H1 (cell line): ENCODE results near the gene CHMP4A. TPM values are rescaled to one million over a fixed set of nuclear protein-coding genes. Genes with fewer than 3 reads are reported as not detected.

ENCODE experiments used
- CTCF ChIA-PET: fragments of 300-600 bp; sonication (Branson Sonifier 250); formaldehyde crosslinking; loops from one replicate; lab custom pipeline; 2021; ENCODE audit not compliant: partially characterized antibody; lab: Charles Lee
- POLR2A ChIA-PET: fragments of 300-600 bp; sonication (Branson Sonifier 250); formaldehyde crosslinking; loops from one replicate; lab custom pipeline; 2021; ENCODE audit warnings: inconsistent platforms; ENCODE audit not compliant: partially characterized antibody; lab: Charles Lee
- DNase-seq, 2 experiments: peaks; one replicate each; pipeline versions ENCODE4 v3.0.0 to v3.0.0-alpha.2; 2010 to 2022; ENCODE audit warnings: low spot score in 2 of 2, low read depth in 1 of 2, mixed read lengths in 1 of 2
- FAIRE-seq: peaks from 2 replicates; lab custom pipeline; 2011; peaks lifted over from hg19 to GRCh38; lab: Jason Lieb, UNC
- H2AFZ ChIP-seq: 2 replicates; pipeline ENCODE4 v1.8.1; 2012; ENCODE audit warnings: low read length, inconsistent platforms
- H2AK5ac ChIP-seq: 2 replicates; pipeline ENCODE4 v1.6.1; 2013; ENCODE audit warnings: low read depth, low read length
- H2BK120ac ChIP-seq: replicated peaks from 2 replicates; pipeline ENCODE3; 2013; ENCODE audit warnings: low read depth, low read length, inconsistent platforms
- H2BK12ac ChIP-seq: 2 replicates; pipeline ENCODE4 v1.6.1; 2013; ENCODE audit warnings: low read depth, low read length
- H2BK15ac ChIP-seq: 2 replicates; pipeline ENCODE4 v1.6.1; 2013; ENCODE audit warnings: low read length
- H2BK20ac ChIP-seq: 2 replicates; pipeline ENCODE4 v1.6.1; 2013; ENCODE audit warnings: low read length
- H2BK5ac ChIP-seq: 2 replicates; pipeline ENCODE4 v1.6.1; 2013; ENCODE audit warnings: low read depth, low read length
- H3K14ac ChIP-seq: 2 replicates; pipeline ENCODE4 v1.6.1; 2013; ENCODE audit warnings: inconsistent platforms; ENCODE audit not compliant: insufficient read length
- H3K18ac ChIP-seq: 2 replicates; pipeline ENCODE4 v1.6.1; 2013; ENCODE audit warnings: low read length; ENCODE audit errors: extremely low read depth
- H3K23ac ChIP-seq: 2 replicates; pipeline ENCODE4 v1.6.1; 2013; ENCODE audit warnings: inconsistent platforms; ENCODE audit not compliant: insufficient read length
- H3K23me2 ChIP-seq: 2 replicates; pipeline ENCODE4 v1.6.1; 2013; ENCODE audit warnings: low read depth, low read length
- H3K27ac ChIP-seq: 2 replicates; pipeline ENCODE4 v1.6.1; 2011; ENCODE audit warnings: low read depth, low read length, inconsistent platforms
- H3K27me3 ChIP-seq, 4 experiments: replicated peaks in 1 of 4; 1 replicate in 1 of 4; 2 replicates in 3 of 4; pipeline versions ENCODE4 v1.6.1 to v1.8.1; 2011 to 2013; ENCODE audit warnings: low read length in 3 of 4, mild to moderate bottlenecking in 3 of 4, inconsistent platforms in 2 of 4, mixed read lengths in 2 of 4, moderate library complexity in 1 of 4; ENCODE audit not compliant: control insufficient read depth in 3 of 4, insufficient read depth in 3 of 4; ENCODE audit errors: extremely low read depth in 1 of 4
- H3K36me3 ChIP-seq, 4 experiments: 2 replicates each; pipeline versions ENCODE4 v1.6.1 to v1.8.1; 2011 to 2013; ENCODE audit warnings: mild to moderate bottlenecking in 4 of 4, low read length in 3 of 4, moderate library complexity in 2 of 4, control low read depth in 1 of 4, inconsistent platforms in 1 of 4; ENCODE audit not compliant: insufficient read depth in 4 of 4, control insufficient read depth in 2 of 4
- H3K4ac ChIP-seq: replicated peaks from 2 replicates; pipeline ENCODE3; 2013; ENCODE audit warnings: low read length, low read depth, mixed read lengths, inconsistent platforms; ENCODE audit not compliant: insufficient read length
- H3K4me1 ChIP-seq, 4 experiments: replicated peaks in 1 of 4; 1 replicate in 1 of 4; 2 replicates in 3 of 4; pipeline versions ENCODE4 v1.6.1 to v1.8.1; 2011 to 2013; ENCODE audit warnings: low read length in 3 of 4, inconsistent platforms in 2 of 4, mixed read lengths in 1 of 4; ENCODE audit not compliant: insufficient read depth in 4 of 4, control insufficient read depth in 3 of 4
- H3K4me2 ChIP-seq, 2 experiments: 2 replicates each; pipeline versions ENCODE4 v1.6.1 to v1.8.1; 2011 to 2013; ENCODE audit warnings: low read depth in 2 of 2, low read length in 2 of 2, control low read depth in 1 of 2, inconsistent platforms in 1 of 2, mild to moderate bottlenecking in 1 of 2; ENCODE audit not compliant: insufficient read depth in 1 of 2
- H3K4me3 ChIP-seq, 4 experiments: fragments of 200-600, 300-600 bp in 1 of 4; sonication (generic), shearing (Covaris generic), sonication (Bioruptor Twin) in 1 of 4; 2 replicates each; pipeline versions ENCODE4 v1.5.1 to v1.8.1; 2011 to 2016; ENCODE audit warnings: low read length in 4 of 4, low read depth in 3 of 4, control low read depth in 2 of 4, inconsistent platforms in 2 of 4, mild to moderate bottlenecking in 2 of 4, mixed read lengths in 1 of 4, moderate library complexity in 1 of 4; ENCODE audit not compliant: insufficient read depth in 2 of 4; ENCODE audit errors: extremely low read depth in 1 of 4
- H3K56ac ChIP-seq: replicated peaks from 2 replicates; pipeline ENCODE3; 2013; ENCODE audit warnings: low read depth, mild to moderate bottlenecking, mixed read lengths, low read length, inconsistent platforms; ENCODE audit not compliant: insufficient read length
- H3K79me1 ChIP-seq: 2 replicates; pipeline ENCODE4 v1.6.1; 2013; ENCODE audit warnings: low read depth, low read length, control low read depth
- H3K79me2 ChIP-seq, 2 experiments: 2 replicates each; pipeline versions ENCODE4 v1.6.1 to v1.8.1; 2012 to 2013; ENCODE audit warnings: low read length in 2 of 2, mild to moderate bottlenecking in 2 of 2, inconsistent platforms in 1 of 2; ENCODE audit not compliant: insufficient read depth in 2 of 2, control insufficient read depth in 1 of 2
- H3K9ac ChIP-seq, 4 experiments: replicated peaks in 1 of 4; 1 replicate in 1 of 4; 2 replicates in 3 of 4; pipeline versions ENCODE4 v1.6.1 to v1.8.1; 2011 to 2013; ENCODE audit warnings: low read depth in 3 of 4, low read length in 3 of 4, control low read depth in 2 of 4, mild to moderate bottlenecking in 2 of 4, moderate library complexity in 2 of 4, inconsistent platforms in 1 of 4; ENCODE audit errors: extremely low read depth in 1 of 4
- H3K9me3 ChIP-seq, 2 experiments: 2 replicates each; pipeline versions ENCODE4 v1.6.1 to v1.8.1; 2012 to 2013; ENCODE audit warnings: mild to moderate bottlenecking in 2 of 2, moderate library complexity in 2 of 2, control low read depth in 1 of 2, inconsistent platforms in 1 of 2, low read depth in 1 of 2, low read length in 1 of 2, mixed read lengths in 1 of 2; ENCODE audit not compliant: insufficient read depth in 2 of 2
- H4K20me1 ChIP-seq, 2 experiments: replicated peaks in 1 of 2; 2 replicates each; pipeline versions ENCODE3 to v1.8.1; 2011 to 2013; ENCODE audit warnings: inconsistent platforms in 2 of 2, low read length in 2 of 2, mild to moderate bottlenecking in 1 of 2; ENCODE audit not compliant: insufficient read depth in 2 of 2, control insufficient read depth in 1 of 2
- H4K5ac ChIP-seq: 2 replicates; pipeline ENCODE4 v1.6.1; 2013; ENCODE audit warnings: low read length, low read depth, mixed read lengths, inconsistent platforms; ENCODE audit not compliant: insufficient read length
- H4K8ac ChIP-seq: 2 replicates; pipeline ENCODE4 v1.8.0; 2013; ENCODE audit warnings: mild to moderate bottlenecking, moderate library complexity, low read length, inconsistent platforms; ENCODE audit not compliant: insufficient read depth; ENCODE audit errors: extremely low read depth
- H4K91ac ChIP-seq: replicated peaks from 2 replicates; pipeline ENCODE3; 2013; ENCODE audit warnings: low read length, mixed read lengths, inconsistent platforms; ENCODE audit not compliant: insufficient read length
- BCL11A ChIP-seq, 2 experiments: IDR thresholded peaks; one replicate each; pipeline ENCODE4 v1.6.1; 2011; ENCODE audit warnings: low read depth in 2 of 2, low read length in 2 of 2, mild to moderate bottlenecking in 2 of 2
- BRCA1 ChIP-seq: IDR thresholded peaks from 2 replicates; pipeline ENCODE4 v1.6.1; 2012; ENCODE audit warnings: low read depth, low read length, improper control_type of control experiment
- EZH2 ChIP-seq: fragments of 200-600 bp; sonication (generic); IDR thresholded peaks from 2 replicates; pipeline ENCODE4 v1.7.1; 2012; ENCODE audit warnings: low read depth, mild to moderate bottlenecking, moderate library complexity, low read length, inconsistent platforms; ENCODE audit not compliant: severe bottlenecking
- POLR2AphosphoS5 ChIP-seq: IDR thresholded peaks from 2 replicates; pipeline ENCODE4 v1.6.1; 2011; ENCODE audit warnings: low read depth, low read length
- RBBP5 ChIP-seq: IDR thresholded peaks from 2 replicates; pipeline ENCODE4 v1.7.1; 2012; ENCODE audit warnings: low read depth, mild to moderate bottlenecking, inconsistent platforms, low read length, moderate library complexity, borderline replicate concordance
- TAF7 ChIP-seq: optimal IDR thresholded peaks from 2 replicates; pipeline ENCODE3; 2011; ENCODE audit warnings: low read depth, mild to moderate bottlenecking, inconsistent platforms, low read length, moderate library complexity, borderline replicate concordance
- TCF12 ChIP-seq: IDR thresholded peaks from 2 replicates; pipeline ENCODE4 v1.6.1; 2011; ENCODE audit warnings: low read depth, mild to moderate bottlenecking, low read length
- YY1 ChIP-seq: IDR thresholded peaks from 2 replicates; pipeline ENCODE4 v1.6.1; 2011; ENCODE audit warnings: low read depth, mild to moderate bottlenecking, low read length
- WGBS, 2 experiments: shearing (Covaris generic) in 1 of 2; methylation state at CpG; one replicate each; pipeline versions ENCODE4 v1.1.6 to v1.1.7; 2013 to 2015; ENCODE audit warnings: low lambda C conversion rate in 2 of 2, mixed read lengths in 2 of 2, inconsistent platforms in 1 of 2, low coverage in 1 of 2, missing lambda C conversion rate in 1 of 2; ENCODE audit not compliant: insufficient replicate concordance in 2 of 2, insufficient coverage in 1 of 2, insufficient read length in 1 of 2; ENCODE audit errors: extremely low coverage in 1 of 2, missing lambda C conversion rate in 1 of 2; 5-methylcytosine and 5-hydroxymethylcytosine counted together
- polyA plus RNA-seq, 7 experiments: library from polyadenylated mRNA; depleted of rRNA in 3 of 7; stranded (reverse) in 5 of 7; unstranded in 2 of 7; fragments of >200 nt in 5 of 7; fragments of 200-250 nt in 2 of 7; gene quantifications; 1 replicate in 5 of 7; 2 replicates in 1 of 7; 4 replicates in 1 of 7; pipeline versions ENCODE4 v1.2.1 to v1.2.3, GENCODE V29; 2011 to 2013; ENCODE audit warnings: missing spikeins in 2 of 7, mixed read lengths in 2 of 7
- total RNA-seq: library from RNA; stranded (reverse); fragmentation: NEBNext Ultra II Directional; extraction: Animal tissue kit (Norgen Biotek cat#: 25700); gene quantifications from 2 replicates; pipeline ENCODE4 v1.2.1, GENCODE V29; 2021
- TF ChIP-seq, protein P1 (sequence below): IDR thresholded peaks from 2 replicates; pipeline ENCODE4 v1.6.1; 2011; ENCODE audit warnings: low read depth, mild to moderate bottlenecking, low read length; ENCODE audit not compliant: insufficient read depth

The CHMP4A gene
- total and polyA plus RNA-seq, 2 of the 8 experiments (the other 6 are each of a cell fraction or from before 2014, with no cell fraction given) = 32.9 to 37.6 TPM

DNA sequence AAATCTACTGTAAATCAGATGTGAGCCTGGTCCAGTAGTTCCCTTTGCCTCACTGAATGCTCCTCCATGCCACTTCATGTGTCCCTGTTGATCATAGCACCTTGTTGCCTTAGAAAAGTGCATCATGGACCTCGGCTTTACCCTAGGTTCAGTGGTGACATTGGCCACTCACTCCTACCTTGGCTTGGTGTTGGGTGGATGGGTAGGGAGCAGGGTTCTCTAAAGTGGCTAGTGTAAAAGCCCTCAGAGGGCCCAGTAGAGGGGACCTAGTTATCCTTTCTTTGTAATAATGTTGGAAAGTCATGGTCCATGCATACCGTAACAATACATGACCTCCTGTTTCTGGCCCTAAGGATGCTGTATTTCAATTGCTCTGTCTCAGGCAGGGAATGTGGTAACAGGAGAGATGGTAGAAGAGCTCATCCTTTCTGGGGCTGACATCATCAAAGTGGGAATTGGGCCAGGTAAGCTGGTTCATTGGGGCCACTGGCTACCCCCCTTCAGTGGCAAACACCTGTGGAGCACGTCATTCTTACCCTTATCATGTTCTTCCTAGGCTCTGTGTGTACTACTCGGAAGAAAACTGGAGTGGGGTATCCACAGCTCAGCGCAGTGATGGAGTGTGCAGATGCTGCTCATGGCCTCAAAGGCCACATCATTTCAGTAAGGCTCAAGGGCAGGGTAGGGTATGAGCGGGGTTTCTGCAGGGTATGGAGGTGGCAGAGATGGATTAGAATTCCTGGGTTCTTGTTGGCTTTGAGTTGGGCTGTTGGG, 23.6 kb upstream of the CHMP4A start:
- Histone ChIP-seq H3K4me1 (peaks cover 0 to 11% (median 4%) of the 10 kb centered on the region in 4 experiments; a peak in 5 of 7 replicates), H3K4me2 (no peak overlapping the region), H4K8ac (no peak overlapping the region; the same call in 1 of the 2 replicates), H3K79me1 (no peaks in the 10 kb centered on the region; the same call in none of the 2 replicates), H3K9ac (no peak overlapping the region; a peak in 1 of 7 replicates), H4K5ac (no peak overlapping the region), H4K91ac (no peak overlapping the region), H2BK15ac (no peak overlapping the region), H2BK12ac (no peak overlapping the region), H3K14ac (no peak overlapping the region), H2AK5ac (no peak overlapping the region), H3K27me3 (no peaks in the 10 kb centered on the region; a peak in 1 of 7 replicates), H3K56ac (no peak overlapping the region), H3K23me2 (peaks cover 11% of the 10 kb centered on the region), H3K23ac (no peak overlapping the region), H3K27ac (no peak overlapping the region), H2BK20ac (no peak overlapping the region), H2BK120ac (no peak overlapping the region), H2AFZ (no peak overlapping the region), H4K20me1 (peaks cover 3 to 16% of the 10 kb centered on the region in 2 experiments), H3K79me2 (peaks cover 0 to 14% of the 10 kb centered on the region in 2 experiments; a peak in 3 of 4 replicates), H3K36me3 (peaks cover 19 to 58% (median 48%) of the 10 kb centered on the region in 4 experiments), H2BK5ac (no peak overlapping the region), H3K9me3 (no peaks in the 10 kb centered on the region), H3K4me3 (no peak overlapping the region), H3K18ac (no peak overlapping the region), H3K4ac (no peak overlapping the region)
- CTCF ChIA-PET = interaction anchor here (1.7 to 2.5 kb wide), 3 partner anchors 21 to 96 kb away, joined by 6 to 10 read pairs (median 7); partner anchors contain the start of genes CIDEB and MDP1
- POLR2A ChIA-PET = interaction anchor here (0.8 to 5.1 kb wide), 6 partner anchors 9 to 108 kb away, joined by 3 to 19 read pairs (median 4); partner anchors contain the start of genes CHMP4A and MDP1
- WGBS, 2 experiments = 96% methylated on average over 6 of the region's 6 CpGs; no CpG with 5 or more reads in 1 of the 2 experiments
- FAIRE-seq (no peak), DNase-seq (no peak)
- TF ChIP-seq BCL11A (IDR thresholded peaks at IDR 0.05; ENCODE audit: low read depth in 2 of 2, low read length in 2 of 2) (no peak), POLR2AphosphoS5 (no peak), RBBP5 (no peak), YY1 (no peak), TCF12 (no peak), TAF7 (no peak), BRCA1 (no peak), EZH2 (no peak)
- TF ChIP-seq, protein P1, sequence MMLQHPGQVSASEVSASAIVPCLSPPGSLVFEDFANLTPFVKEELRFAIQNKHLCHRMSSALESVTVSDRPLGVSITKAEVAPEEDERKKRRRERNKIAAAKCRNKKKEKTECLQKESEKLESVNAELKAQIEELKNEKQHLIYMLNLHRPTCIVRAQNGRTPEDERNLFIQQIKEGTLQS = no peak
